Activated CD8-positive, alpha-beta memory T cell treated with anti-CD3 and anti-CD28 coated beads for 4 hours (primary cell): ENCODE data around the gene SYNJ1.
"Not testable (repeated sequence)": the region's sequence is repeated elsewhere in the genome, so short reads cannot be mapped to it uniquely, and the experiment has no call there.

ENCODE experiments used
- DNase-seq, 2 donors: peaks; one replicate each; pipeline ENCODE4 v3.0.0-alpha.2; 2020; ENCODE audit warnings: low read depth in 2 of 2

The SYNJ1 gene

GRCh38 chr21:32613436-32614043, 114.3 kb downstream of the SYNJ1 start:
- no peak for DNase-seq

DNA sequence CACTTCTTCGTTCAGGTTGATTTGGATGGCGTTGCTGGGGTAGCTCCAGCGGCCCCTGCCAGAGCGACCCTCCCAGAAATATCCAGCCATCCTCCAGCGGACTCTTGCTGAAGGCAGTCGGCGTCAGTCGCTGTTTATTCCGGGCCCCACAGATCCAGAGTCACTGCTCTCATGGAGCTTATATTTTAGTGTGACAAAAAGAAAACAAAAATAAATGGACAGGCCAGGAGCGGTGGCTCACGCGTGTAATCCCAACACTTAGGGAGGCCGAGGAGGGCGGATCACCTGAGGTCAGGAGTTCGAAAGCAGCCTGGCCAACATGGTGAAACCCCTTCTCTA, 114.8 kb downstream of the SYNJ1 start:
- DNase-seq: no peak

- peak; percentile 63 to 73 for DNase-seq
These were observed 115.5 kb downstream of the SYNJ1 start, which contains the start of gene CFAP298 for GRCh38 chr21:32612075-32612998. Gene CFAP298, minus strand, starts transcription at chr21:32612377. Its CDS starts 134 bp downstream, at chr21:32612243.

- peak; percentile 1 to 10 for DNase-seq
These were observed 116.3 kb downstream of the SYNJ1 start for GRCh38 chr21:32611471-32611997.

GRCh38 chr21:32610940-32611339, 116.9 kb downstream of the SYNJ1 start:
- DNase-seq: not testable (repeated sequence)

- DNase-seq: no peak
These were observed 119.0 kb downstream of the SYNJ1 start for GRCh38 chr21:32608851-32609250.

GRCh38 chr21:32605469-32605868, 122.3 kb downstream of the SYNJ1 start:
- no peak for DNase-seq

DNA sequence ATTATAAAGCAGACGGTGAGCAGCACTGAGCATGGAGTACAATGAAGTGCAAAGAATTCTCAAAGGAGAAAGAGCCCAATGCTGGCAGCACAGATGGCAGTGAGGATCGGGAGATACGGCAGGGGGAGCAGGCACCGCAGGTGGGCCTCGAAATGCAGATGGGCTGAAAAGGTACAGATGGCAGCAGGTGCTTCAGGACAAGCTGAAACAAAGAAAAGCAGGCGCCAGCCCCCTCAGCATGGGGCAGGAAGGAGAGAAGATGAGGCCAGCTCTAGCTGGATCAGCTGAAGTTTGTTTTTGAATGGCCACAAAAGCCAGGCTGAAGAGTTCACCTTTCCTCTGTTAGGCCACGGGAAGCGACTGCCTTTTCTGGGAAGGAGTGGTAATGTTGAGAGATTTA, 123.3 kb downstream of the SYNJ1 start:
- no peak for DNase-seq

- DNase-seq: no peak
These were observed 124.7 kb downstream of the SYNJ1 start for GRCh38 chr21:32603131-32603530.

- DNase-seq: no peak
These were observed 125.7 kb downstream of the SYNJ1 start for GRCh38 chr21:32602099-32602498.

DNA sequence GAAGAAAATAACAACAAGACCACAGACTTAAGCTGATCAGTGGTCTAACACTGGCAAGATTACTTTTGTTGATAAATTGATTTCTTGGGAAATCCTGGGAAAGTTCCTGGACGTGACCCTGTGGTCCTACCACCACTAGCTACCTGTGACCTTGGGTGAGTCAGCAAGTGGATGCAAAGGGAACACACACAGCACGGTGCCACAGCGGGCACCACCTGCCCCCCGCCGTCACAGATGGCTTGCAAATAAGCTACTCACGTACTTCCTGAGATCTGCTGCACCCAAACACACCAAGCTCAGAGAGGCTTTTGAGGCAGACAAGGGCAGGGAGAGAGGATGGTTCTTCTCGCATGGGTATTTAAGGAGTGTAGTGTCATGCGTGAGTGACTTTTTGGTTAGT, 128.3 kb downstream of the SYNJ1 start:
- DNase-seq: no peak

- no peak for DNase-seq
These were observed 128.7 kb downstream of the SYNJ1 start for GRCh38 chr21:32599091-32599490.

DNA sequence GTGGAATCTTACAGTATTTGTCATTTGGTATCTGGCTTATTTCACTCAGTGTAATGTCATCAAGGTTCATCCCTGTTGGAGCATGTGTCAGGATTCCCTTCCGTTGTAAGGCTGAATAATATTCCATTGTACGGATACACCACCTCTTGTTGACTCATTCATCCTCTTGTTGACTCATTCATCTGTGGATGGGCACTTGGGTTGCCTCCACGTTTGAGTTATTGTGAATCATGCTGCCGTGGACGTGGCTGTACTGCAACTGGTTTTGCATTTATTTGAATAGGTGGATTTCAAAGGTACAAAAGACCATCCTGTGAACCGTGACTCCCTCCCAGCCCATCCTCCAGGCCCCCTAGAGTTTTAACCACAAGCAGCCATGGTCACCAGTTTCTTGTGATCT, 130.6 kb downstream of the SYNJ1 start:
- DNase-seq: no peak

GRCh38 chr21:32595431-32595830, 132.4 kb downstream of the SYNJ1 start:
- no peak for DNase-seq

- DNase-seq: no peak
These were observed 134.1 kb downstream of the SYNJ1 start for GRCh38 chr21:32593690-32594089.

- DNase-seq: no peak
These were observed 134.8 kb downstream of the SYNJ1 start for GRCh38 chr21:32592929-32593502.

DNA sequence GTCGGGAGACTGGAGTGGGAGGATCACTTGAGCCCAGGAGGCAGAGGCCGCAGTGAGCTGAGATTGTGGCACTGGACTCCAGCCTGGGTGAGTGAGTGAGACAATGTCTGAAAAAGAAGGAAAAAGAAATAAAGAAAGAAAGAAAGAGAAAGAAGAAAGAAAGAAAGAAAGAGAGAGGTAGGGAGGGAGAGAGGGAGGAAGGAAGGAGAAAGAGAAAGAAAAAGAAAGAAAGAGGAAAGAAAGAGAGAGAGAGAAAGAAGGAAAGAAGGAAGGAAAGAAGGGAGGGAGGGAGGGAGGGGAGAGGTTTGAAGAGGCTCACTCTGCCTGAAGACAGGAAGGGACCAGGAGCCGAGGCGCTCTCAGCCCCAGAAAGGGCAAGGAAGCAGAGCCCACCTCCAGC, 137.7 kb downstream of the SYNJ1 start:
- no peak for DNase-seq

DNA sequence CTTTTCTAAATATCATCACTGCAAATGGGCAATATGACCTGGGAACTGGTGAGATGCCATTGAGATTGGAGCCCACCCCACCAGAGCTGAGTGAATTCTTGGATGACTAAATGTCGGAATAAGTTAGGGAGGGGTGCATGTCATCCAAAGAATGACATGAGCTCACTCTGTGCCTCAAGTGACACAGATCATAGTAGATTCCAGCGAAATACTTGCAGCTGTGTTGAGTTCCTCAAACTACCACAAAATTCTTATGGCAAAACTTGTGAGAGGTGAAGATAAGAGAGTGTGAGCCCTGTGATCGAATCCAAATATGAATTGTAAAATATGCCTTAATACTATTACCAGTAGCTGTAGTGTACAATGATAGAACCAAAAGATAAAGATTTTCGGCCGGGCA, 140.2 kb downstream of the SYNJ1 start:
- DNase-seq: no peak

GRCh38 chr21:32587120-32587519, 140.7 kb downstream of the SYNJ1 start:
- no peak for DNase-seq

- DNase-seq: no peak
These were observed 141.8 kb downstream of the SYNJ1 start for GRCh38 chr21:32585970-32586369.

GRCh38 chr21:32585042-32585710, 142.6 kb downstream of the SYNJ1 start, which contains the start of gene TCP10L:
Gene TCP10L, minus strand, starts transcription at chr21:32585523. Its CDS starts 1,219 bp downstream, at chr21:32584304.
- DNase-seq: no peak

DNA sequence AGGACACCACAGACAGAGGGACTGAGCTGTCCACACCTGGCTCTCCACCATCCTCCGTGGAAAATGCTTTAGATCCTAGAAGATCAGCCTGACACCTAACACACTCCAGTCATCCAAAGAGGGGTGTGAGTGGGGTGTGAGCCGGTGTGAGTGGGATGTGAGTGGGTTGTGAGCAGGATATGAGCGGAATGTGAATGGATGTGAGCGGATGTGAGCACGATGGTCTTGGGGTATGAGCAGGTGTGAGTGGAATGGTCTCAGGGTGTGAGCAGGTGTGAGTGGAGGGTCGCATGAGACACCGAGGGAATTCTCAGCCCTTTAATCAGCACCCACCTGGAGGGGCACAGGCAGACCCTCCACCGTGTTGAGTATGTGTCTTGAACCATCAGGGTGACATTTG, 143.3 kb downstream of the SYNJ1 start:
- DNase-seq: no peak
